Skin epidermis (tissue), 12 donors: ENCODE measurements around the gene TM4SF1.
"Not testable (repeated sequence)": the region's sequence is repeated elsewhere in the genome, so short reads cannot be mapped to it uniquely, and the experiment has no call there.

Source experiments
- H3K27ac ChIP-seq, 21 experiments: fragments of 200-600 bp; sonication (generic) in 11 of 21; one replicate each; pipeline ENCODE4 v1.5.0; 2020; ENCODE audit warnings: mild to moderate bottlenecking in 3 of 21, inconsistent platforms in 2 of 21, moderate library complexity in 2 of 21
- H3K4me3 ChIP-seq, 7 experiments: fragments of 200-600 bp; sonication (generic) in 2 of 7; one replicate each; pipeline ENCODE4 v1.5.0; 2020; ENCODE audit warnings: inconsistent platforms in 2 of 7, mild to moderate bottlenecking in 2 of 7, moderate library complexity in 1 of 7

Gene TM4SF1

DNA sequence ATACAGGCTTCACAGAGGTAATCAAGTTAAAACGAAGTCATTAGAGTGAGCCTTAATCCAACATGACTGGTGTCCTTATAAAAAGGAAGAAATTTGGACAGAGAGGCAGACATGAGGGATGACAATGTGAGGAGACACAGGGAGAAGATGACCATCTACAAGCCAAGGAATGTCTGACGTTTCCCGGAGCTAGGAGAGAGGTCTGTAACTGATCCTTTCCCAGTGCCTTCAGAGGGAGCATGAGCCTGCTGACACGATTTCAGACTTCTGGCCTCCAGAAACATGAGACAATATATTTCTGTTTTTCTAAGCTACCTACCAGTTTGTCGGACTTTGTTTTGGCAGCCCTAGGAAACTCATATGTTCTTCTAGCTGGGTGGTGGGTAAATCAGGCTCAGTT lies 15.1 kb downstream of the TM4SF1 start:
- H3K27ac ChIP-seq = peak overlapping the region in 1 of 21 experiments; percentile 11
- no peak overlapping the region for H3K4me3 ChIP-seq

DNA sequence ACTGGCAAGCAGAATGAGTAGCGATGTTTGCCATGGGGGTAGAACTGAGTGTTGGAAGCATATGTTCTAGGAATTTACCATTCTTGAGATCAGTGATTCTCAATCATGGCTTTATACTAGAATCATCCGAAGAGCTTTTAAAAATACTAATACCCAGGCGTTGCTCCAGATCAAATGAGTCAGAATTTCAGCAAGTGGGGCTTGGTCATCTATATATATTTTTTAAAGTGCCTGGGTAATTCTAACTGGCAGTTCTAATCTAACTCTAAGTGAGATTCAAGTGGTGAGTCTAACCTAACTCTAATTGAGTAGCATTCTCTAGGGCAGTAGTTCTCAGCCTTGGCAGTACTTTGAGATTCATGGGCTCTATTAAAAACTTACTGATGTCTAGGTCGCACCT lies 20.8 kb downstream of the TM4SF1 start:
- Histone ChIP-seq H3K4me3 (no peak overlapping the region), H3K27ac (no peak overlapping the region)

- Histone ChIP-seq H3K27ac (no peak overlapping the region), H3K4me3 (no peak overlapping the region)
These were observed 21.3 kb downstream of the TM4SF1 start for GRCh38 chr3:149356044-149356592.

DNA sequence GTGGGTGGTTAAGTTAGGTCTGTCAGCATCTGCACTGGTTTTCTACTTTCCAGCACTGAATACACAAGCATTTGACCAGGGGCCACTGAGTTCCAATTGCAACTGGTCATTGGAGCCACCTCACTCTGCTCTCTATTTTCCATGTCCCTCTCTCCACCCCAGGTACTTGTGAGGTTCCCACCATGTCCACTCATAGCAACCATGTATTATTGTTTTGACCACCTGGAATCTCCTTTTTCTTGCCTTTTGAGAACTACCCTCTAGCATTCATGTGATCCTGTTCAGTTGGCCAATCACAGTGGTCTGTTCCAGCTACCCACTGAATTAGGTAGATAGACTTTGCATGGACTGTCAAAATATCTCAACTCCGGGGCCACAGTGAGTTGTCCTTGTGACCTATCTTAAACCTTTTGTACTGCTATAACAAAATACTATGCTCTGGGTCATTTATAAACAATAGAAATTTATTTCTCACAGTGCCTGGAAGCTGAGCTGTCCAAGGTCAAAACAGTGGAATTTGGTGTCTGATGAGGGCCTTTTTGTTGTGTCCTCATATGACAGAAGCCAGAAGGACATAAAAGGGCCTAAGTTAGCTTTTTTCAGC lies 23.8 kb downstream of the TM4SF1 start:
- H3K27ac ChIP-seq = no peak overlapping the region
- no peak overlapping the region for H3K4me3 ChIP-seq

DNA sequence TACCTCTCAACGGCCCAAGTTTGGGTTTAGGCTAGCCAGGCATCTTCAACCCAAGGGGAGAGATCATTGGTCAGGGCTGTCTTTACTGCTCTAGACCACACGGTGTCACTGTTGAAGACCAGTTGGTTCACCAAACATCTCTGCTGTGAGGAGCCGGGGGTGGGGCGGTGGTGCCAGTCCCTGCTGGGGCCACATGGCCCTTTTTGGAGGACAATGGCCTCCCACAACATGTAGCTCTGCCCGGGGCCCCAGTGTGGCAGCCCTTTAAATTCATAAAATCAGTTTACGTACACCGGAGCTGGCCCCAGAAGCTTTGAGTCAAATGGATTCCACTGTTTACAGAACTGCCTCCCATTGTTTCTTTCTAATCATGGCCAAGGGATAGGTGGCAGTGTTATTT lies 24.9 kb downstream of the TM4SF1 start:
- H3K27ac ChIP-seq = no peak overlapping the region
- no peak overlapping the region for H3K4me3 ChIP-seq

- no peak overlapping the region for H3K27ac ChIP-seq
- H3K4me3 ChIP-seq = no peak overlapping the region
These were observed 33.5 kb downstream of the TM4SF1 start for GRCh38 chr3:149343951-149344350.

GRCh38 chr3:149342413-149343380 lies 34.8 kb downstream of the TM4SF1 start:
- Histone ChIP-seq H3K4me3 (no peak overlapping the region), H3K27ac (peak overlapping the region in 4 of 21 experiments; percentile 10 to 69 (median 26))

DNA sequence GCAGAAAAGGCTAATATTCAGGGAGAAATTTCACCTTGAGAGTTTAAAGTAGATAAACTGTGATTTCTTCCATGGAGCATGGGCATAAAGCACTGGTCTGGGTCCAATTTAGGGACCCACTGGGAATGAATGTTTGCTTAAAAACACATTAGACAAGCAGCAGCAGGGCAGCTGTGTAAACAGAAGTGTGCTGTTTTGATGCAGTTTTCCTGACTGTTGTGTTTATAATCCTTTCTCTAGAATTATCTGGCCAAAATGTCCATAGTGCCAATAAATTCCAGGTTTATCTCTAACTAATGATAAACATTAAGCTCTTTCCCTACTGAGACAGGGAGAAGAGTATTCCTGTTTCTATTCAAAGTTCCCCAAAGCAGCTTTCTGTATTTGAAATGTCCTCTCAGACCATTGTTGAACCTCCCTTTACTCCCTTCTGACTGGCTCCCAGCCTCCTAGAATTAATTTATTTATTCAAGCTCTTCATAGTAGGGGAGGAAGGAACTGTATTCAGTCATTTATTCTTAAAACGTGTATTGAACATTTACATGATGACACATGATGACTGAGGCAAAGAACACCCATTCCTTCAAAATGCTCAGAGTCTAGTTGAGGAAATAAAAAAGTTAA lies 37.0 kb downstream of the TM4SF1 start:
- H3K27ac ChIP-seq = peak overlapping the region in 20 of 21 experiments; percentile 12 to 81 (median 58)
- H3K4me3 ChIP-seq = no peak overlapping the region

DNA sequence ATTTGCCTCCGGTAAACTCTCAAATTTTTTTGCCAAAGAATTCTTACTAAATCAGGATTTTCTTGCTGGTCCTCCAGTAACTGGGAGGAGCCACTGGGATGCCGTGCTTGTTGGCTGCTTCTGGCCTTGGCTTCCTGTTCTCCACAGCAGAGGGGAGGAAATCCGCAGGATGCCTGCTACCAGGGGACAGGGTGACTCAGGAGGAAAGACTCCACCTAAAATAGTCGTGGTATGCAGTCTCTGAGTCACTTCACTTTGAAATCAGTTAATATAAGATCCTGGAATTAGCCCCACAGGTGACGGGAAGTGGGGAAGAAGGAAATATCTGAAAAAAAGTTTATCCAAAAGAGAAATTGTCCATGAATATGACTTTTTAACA lies 37.5 kb downstream of the TM4SF1 start:
- Histone ChIP-seq H3K27ac (peak overlapping the region in 20 of 21 experiments; percentile 12 to 81 (median 58)), H3K4me3 (no peak overlapping the region)

GRCh38 chr3:149337486-149337885 lies 40.0 kb downstream of the TM4SF1 start:
- H3K27ac ChIP-seq = peak overlapping the region in 1 of 21 experiments; percentile 23
- H3K4me3 ChIP-seq = not testable (repeated sequence)

DNA sequence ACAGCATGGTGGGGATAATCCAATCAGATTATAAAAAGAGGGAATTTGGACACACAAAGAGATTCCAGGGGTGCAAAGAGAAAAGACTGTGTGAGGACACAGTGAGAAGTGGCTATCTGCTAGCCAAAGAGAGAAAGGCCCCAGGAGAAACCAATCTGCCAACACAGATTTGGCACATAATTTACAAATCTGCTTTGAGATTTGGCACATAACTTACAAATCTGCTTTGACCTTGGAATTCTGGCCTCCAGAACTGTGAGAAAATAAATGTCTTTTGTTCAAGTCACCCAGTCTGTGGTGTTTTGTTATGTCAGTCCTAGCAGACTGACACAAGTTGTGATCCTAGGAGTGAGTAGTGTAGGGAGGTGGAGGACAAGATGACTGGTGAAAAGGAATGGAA lies 40.5 kb downstream of the TM4SF1 start:
- H3K4me3 ChIP-seq = no peak overlapping the region
- peak overlapping the region in 3 of 21 experiments; percentile 20 to 23 (median 21) for H3K27ac ChIP-seq

DNA sequence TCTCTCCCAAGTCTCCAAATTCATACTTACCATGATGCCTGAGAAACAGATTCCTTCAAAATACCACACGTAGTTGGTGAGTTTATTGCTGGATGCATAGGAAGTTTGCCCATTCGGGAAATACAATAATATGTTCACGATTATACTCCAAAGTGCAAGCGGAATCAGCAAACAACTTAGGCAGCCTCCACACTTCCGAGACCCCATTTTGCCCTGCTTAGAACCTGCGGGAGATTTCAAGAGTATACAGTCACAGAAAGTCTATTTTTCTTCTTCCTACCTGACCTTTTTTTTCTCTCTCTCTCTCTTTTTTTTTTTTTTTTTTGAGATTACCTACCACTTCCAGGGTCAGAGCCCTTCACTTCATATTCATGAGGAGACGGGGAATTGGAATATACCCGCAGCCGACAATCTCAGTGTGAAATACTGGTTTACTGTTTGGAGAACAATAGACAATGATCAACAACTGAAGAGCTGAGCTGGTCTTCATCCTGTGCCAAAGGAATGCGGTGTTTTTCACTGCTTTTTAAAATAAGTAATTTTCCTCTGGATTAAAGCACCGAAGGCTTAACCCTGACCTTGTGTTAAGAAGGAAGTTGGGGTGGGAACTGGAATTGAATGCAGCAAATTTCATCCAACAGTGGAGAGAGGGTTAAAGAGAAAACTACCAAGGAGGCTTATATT lies 44.1 kb downstream of the TM4SF1 start, which contains the start of gene TM4SF18:
Gene TM4SF18, minus strand, starts transcription at position 461 of the 684 bp plus-strand sequence. Its CDS starts 254 bp downstream, at position 207.
- Histone ChIP-seq H3K27ac (peak within 1 kb of the TSS in 7 of 21 experiments; percentile 6 to 58 (median 43)), H3K4me3 (peak within 1 kb of the TSS in 1 of 7 experiments; percentile 0)

DNA sequence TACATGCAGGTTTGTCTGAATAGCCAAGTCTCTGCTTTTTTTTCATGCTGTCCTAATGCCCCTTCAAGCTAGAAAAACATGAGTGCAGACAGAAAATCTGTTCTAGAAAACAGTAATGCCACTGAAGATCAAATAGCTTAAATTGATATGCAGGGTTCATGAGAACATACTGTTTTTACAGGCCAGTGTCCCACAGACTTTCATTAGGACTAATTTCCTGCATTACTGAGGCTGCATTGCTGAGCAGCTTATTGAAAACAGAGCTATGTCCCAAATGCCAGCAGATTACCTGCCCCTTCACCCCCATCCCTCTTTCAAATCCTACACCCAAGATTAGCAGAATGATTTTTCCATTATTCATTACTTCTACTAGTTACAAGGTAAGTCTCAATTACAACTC lies 44.7 kb downstream of the TM4SF1 start:
- H3K4me3 ChIP-seq = peak overlapping the region in 1 of 7 experiments; percentile 0
- peak overlapping the region in 6 of 21 experiments; percentile 6 to 58 (median 45) for H3K27ac ChIP-seq

DNA sequence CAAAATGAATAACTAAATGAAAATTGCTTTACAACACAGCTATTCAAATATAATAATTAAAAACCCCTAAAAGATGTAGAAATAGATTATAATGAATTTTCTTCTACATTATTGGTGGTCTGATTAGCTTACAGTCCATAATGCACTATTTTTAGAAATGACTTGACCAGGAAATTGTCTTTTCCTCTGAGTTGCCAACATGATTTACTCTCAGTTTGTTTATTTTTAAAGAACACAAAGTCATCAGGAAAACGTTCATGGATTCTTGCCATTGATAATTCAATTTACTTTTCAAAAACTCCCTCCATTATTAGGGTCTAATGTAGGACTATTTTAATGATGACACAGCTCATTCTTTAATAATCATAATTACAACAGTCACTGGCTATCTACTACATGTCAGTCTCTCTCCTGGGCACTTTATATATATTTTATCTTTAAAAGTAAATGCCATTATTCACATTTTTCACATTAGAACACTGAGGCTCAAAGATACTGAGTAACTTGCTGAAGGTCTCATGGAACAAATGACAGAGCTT lies 45.2 kb downstream of the TM4SF1 start:
- Histone ChIP-seq H3K27ac (peak overlapping the region in 4 of 21 experiments; percentile 6 to 58 (median 52)), H3K4me3 (peak overlapping the region in 1 of 7 experiments; percentile 0)

DNA sequence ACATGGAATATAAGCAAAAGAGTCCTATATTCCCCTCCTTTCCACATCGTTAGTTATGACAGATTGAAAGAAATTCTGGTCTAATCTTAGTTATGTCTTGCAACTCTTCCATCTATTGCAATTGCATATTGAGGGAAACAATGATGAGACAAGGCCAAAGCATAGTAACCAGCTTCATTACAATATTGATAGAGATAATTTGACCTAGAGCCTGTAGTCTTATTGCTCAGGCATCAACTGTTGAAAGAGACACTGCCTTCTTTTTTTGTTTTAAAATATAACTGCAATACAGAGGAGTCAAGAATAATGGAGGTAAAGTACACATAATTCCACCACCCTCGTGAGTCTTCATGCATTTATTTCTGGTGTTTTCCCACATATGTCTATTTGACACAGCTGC lies 46.1 kb downstream of the TM4SF1 start:
- no peak overlapping the region for H3K4me3 ChIP-seq
- no peak overlapping the region for H3K27ac ChIP-seq

- Histone ChIP-seq H3K27ac (no peak overlapping the region), H3K4me3 (no peak overlapping the region)
These were observed 46.7 kb downstream of the TM4SF1 start for GRCh38 chr3:149330609-149331331.

GRCh38 chr3:149327156-149327555 lies 50.3 kb downstream of the TM4SF1 start:
- H3K4me3 ChIP-seq = no peak overlapping the region

GRCh38 chr3:149325581-149325980 lies 51.9 kb downstream of the TM4SF1 start:
- Histone ChIP-seq H3K27ac (no peak overlapping the region), H3K4me3 (no peak overlapping the region)

More at GRCh38 chr3:149327156-149327555, 50.3 kb downstream of the TM4SF1 start:
- no peak overlapping the region for H3K27ac ChIP-seq
